GM23338 (cell line): ENCODE results near the gene EXOC4. TPM values are rescaled to one million over a fixed set of nuclear protein-coding genes. Genes with fewer than 3 reads are reported as not detected.

ENCODE experiments used
- EZH2phosphoT487 ChIP-seq: fragments of 200-600 bp; sonication (generic); IDR thresholded peaks from one replicate; pipeline ENCODE4 v1.8.1; 2018; ENCODE audit warnings: antibody characterized with exemption; ENCODE audit not compliant: unreplicated experiment
- POLR2AphosphoS5 ChIP-seq: IDR thresholded peaks from 2 replicates; pipeline ENCODE4 v1.6.1; 2016; ENCODE audit warnings: antibody characterized with exemption, low read depth
- STAT1 ChIP-seq: IDR thresholded peaks from one replicate; pipeline ENCODE4 v1.6.1; 2016; ENCODE audit warnings: antibody characterized with exemption; ENCODE audit not compliant: unreplicated experiment
- polyA plus RNA-seq: library from polyadenylated mRNA; unstranded; fragments of >200 nt; fragmentation: Nextera tagmentation; extraction: Ambion mirVana; gene quantifications from 2 replicates; pipeline ENCODE4 v1.2.1, GENCODE V29; 2016
- total RNA-seq: library from RNA; depleted of rRNA; stranded (reverse); fragments of >200 nt; shearing (Covaris generic); gene quantifications from 2 replicates; pipeline ENCODE4 v1.2.3, GENCODE V29; 2014
- TF ChIP-seq, protein P1 (sequence below), 2 experiments: fragments of 200-600 bp in 1 of 2; sonication (generic) in 1 of 2; conservative IDR thresholded peaks; 2 replicates each; pipeline versions ENCODE4 v1.5.1 to v1.6.1; 2016 to 2017; ENCODE audit warnings: antibody characterized with exemption in 2 of 2, low read depth in 2 of 2, mild to moderate bottlenecking in 2 of 2, moderate library complexity in 1 of 2
- TF ChIP-seq, protein P2 (sequence below): fragments of 250-450 bp; sonication (Bioruptor Pico); IDR thresholded peaks from 2 replicates; pipeline ENCODE4 v1.5.0; 2020; ENCODE audit warnings: mild to moderate bottlenecking, moderate library complexity
- TF ChIP-seq, protein P3 (sequence below): IDR thresholded peaks from 2 replicates; pipeline ENCODE4 v1.6.1; 2016; ENCODE audit warnings: antibody characterized with exemption

Gene EXOC4
- total and polyA plus RNA-seq, 2 experiments from 2014 or later = 37.5 to 52.7 TPM

DNA sequence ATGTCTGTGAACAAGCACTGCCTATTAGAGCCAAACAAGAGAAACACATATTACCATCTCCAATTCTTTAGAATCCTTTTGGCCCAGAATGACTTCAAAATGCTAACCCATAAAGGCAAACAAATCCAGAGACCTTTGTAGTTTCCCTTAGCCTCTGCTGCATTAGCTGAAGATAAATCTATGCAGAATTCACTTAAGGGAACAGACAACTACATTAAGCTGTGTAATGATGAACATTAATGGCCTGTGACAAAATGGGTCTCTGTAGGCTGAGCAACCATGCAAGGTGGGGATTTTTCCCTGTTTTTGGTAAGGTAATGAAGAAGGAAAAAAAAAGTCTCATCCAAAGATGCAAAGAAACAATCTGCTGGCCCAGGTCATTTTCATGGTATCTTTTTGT is 411.6 kb downstream of the EXOC4 start (continued):
- TF ChIP-seq, protein P1, sequence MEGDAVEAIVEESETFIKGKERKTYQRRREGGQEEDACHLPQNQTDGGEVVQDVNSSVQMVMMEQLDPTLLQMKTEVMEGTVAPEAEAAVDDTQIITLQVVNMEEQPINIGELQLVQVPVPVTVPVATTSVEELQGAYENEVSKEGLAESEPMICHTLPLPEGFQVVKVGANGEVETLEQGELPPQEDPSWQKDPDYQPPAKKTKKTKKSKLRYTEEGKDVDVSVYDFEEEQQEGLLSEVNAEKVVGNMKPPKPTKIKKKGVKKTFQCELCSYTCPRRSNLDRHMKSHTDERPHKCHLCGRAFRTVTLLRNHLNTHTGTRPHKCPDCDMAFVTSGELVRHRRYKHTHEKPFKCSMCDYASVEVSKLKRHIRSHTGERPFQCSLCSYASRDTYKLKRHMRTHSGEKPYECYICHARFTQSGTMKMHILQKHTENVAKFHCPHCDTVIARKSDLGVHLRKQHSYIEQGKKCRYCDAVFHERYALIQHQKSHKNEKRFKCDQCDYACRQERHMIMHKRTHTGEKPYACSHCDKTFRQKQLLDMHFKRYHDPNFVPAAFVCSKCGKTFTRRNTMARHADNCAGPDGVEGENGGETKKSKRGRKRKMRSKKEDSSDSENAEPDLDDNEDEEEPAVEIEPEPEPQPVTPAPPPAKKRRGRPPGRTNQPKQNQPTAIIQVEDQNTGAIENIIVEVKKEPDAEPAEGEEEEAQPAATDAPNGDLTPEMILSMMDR (conservative IDR thresholded peaks at IDR 0.05; ENCODE audit: low read depth in 2 of 2) = no peak
- TF ChIP-seq, protein P2, sequence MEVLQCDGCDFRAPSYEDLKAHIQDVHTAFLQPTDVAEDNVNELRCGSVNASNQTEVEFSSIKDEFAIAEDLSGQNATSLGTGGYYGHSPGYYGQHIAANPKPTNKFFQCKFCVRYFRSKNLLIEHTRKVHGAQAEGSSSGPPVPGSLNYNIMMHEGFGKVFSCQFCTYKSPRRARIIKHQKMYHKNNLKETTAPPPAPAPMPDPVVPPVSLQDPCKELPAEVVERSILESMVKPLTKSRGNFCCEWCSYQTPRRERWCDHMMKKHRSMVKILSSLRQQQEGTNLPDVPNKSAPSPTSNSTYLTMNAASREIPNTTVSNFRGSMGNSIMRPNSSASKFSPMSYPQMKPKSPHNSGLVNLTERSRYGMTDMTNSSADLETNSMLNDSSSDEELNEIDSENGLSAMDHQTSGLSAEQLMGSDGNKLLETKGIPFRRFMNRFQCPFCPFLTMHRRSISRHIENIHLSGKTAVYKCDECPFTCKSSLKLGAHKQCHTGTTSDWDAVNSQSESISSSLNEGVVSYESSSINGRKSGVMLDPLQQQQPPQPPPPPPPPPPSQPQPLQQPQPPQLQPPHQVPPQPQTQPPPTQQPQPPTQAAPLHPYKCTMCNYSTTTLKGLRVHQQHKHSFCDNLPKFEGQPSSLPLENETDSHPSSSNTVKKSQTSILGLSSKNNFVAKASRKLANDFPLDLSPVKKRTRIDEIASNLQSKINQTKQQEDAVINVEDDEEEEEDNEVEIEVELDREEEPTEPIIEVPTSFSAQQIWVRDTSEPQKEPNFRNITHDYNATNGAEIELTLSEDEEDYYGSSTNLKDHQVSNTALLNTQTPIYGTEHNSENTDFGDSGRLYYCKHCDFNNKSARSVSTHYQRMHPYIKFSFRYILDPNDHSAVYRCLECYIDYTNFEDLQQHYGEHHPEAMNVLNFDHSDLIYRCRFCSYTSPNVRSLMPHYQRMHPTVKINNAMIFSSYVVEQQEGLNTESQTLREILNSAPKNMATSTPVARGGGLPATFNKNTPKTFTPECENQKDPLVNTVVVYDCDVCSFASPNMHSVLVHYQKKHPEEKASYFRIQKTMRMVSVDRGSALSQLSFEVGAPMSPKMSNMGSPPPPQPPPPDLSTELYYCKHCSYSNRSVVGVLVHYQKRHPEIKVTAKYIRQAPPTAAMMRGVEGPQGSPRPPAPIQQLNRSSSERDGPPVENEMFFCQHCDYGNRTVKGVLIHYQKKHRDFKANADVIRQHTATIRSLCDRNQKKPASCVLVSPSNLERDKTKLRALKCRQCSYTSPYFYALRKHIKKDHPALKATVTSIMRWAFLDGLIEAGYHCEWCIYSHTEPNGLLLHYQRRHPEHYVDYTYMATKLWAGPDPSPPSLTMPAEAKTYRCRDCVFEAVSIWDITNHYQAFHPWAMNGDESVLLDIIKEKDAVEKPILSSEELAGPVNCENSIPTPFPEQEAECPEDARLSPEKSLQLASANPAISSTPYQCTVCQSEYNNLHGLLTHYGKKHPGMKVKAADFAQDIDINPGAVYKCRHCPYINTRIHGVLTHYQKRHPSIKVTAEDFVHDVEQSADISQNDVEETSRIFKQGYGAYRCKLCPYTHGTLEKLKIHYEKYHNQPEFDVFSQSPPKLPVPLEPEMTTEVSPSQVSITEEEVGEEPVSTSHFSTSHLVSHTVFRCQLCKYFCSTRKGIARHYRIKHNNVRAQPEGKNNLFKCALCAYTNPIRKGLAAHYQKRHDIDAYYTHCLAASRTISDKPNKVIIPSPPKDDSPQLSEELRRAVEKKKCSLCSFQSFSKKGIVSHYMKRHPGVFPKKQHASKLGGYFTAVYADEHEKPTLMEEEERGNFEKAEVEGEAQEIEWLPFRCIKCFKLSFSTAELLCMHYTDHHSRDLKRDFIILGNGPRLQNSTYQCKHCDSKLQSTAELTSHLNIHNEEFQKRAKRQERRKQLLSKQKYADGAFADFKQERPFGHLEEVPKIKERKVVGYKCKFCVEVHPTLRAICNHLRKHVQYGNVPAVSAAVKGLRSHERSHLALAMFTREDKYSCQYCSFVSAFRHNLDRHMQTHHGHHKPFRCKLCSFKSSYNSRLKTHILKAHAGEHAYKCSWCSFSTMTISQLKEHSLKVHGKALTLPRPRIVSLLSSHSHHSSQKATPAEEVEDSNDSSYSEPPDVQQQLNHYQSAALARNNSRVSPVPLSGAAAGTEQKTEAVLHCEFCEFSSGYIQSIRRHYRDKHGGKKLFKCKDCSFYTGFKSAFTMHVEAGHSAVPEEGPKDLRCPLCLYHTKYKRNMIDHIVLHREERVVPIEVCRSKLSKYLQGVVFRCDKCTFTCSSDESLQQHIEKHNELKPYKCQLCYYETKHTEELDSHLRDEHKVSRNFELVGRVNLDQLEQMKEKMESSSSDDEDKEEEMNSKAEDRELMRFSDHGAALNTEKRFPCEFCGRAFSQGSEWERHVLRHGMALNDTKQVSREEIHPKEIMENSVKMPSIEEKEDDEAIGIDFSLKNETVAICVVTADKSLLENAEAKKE (CRISPR knock-in tag) = no peak
- TF ChIP-seq POLR2AphosphoS5 (no peak), STAT1 (no peak), EZH2phosphoT487 (no peak)
- TF ChIP-seq, protein P3, sequence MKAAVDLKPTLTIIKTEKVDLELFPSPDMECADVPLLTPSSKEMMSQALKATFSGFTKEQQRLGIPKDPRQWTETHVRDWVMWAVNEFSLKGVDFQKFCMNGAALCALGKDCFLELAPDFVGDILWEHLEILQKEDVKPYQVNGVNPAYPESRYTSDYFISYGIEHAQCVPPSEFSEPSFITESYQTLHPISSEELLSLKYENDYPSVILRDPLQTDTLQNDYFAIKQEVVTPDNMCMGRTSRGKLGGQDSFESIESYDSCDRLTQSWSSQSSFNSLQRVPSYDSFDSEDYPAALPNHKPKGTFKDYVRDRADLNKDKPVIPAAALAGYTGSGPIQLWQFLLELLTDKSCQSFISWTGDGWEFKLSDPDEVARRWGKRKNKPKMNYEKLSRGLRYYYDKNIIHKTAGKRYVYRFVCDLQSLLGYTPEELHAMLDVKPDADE = no peak
